Measurements from ENCODE around the gene MREG.
"Not testable (repeated sequence)": the region's sequence is repeated elsewhere in the genome, so short reads cannot be mapped to it uniquely, and the experiment has no call there.

The MREG gene

DNA sequence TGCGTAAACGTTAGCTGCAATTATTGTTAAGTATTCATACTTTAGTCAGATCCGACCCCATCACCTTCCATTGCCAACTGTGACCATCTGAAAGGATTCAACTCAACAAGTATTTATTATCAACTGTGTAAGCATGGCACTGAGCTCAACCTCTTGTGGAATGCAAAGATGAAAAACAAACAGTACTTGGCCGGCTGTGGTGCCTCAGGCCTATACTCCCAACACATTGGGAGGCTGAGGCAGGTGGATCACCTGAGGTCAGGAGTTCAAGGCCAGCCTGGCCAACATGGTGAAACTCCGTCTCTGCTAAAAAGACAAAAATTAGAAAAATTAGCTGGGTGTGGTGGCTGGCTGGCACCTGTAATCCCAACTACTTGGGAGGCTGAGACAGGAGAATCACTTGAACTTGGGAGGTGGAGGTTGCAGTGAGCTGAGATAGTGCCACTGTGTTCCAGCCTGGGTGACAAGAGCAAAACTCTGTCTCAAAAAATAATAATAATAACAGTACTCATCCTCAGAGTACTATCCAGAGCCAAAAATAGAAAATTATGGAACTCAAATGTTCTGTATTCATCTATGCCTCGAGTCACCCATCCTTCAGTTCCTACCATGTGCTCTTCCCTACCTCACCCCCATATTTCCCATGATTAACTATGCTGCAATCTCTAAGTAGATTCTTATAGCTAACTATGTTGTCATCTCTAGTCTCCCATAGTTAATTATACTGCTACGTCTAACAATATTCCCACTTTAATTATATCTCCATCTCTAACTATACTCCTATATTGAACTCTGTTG lies 8.6 kb upstream of the MREG start:
- DNase-seq (ENCODE audit: low read depth) = no peak

GRCh38 chr2:216018709-216019108 lies 5.4 kb upstream of the MREG start:
- no peak for DNase-seq (ENCODE audit: low read depth)

GRCh38 chr2:216017365-216017764 lies 4.0 kb upstream of the MREG start:
- DNase-seq (ENCODE audit: low read depth) = no peak

- no peak for DNase-seq (ENCODE audit: low read depth)
Observed at GRCh38 chr2:216016581-216016980, 3.2 kb upstream of the MREG start.

- DNase-seq (ENCODE audit: low read depth) = no peak
Observed at GRCh38 chr2:216015722-216016464, 2.5 kb upstream of the MREG start.

DNA sequence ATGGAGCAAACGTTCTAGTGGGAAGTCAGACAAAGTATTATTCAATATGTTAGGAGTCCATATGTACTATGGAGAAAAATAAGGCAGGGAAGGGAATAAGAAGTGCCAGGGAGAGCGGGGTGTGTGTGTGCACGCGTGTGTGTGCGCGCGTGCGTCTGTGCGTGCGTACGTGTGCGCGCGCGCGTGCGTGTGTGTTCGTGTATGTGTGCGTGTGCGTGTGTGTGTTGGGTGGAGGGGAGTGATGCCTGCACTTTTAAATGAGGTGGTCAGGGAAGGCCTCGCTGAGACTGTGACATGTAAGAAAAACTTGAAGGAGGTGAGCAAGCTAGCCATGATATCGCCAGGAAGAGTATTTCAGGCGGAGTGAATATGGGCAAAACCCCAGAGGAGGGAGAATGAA lies 1.6 kb upstream of the MREG start:
- no peak for DNase-seq (ENCODE audit: low read depth)

DNA sequence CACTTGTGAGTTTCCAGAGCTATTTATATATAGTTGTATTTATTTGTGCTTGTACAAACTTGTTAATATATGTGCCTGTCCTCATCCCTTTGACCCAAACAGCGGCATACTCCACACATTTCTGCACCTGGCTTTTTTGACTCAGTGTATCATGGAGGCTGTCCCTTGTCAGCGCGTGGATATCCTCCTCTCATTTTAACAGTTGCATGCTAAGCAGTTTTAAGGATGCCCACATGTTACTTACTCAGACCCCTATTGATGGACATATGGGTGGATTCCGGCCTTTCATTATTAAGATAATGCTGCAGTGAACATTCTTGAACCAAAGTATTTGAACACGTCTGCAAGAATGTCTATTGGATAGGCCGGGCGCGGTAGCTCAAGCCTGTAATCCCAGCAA lies 655 bp upstream of the MREG start:
- DNase-seq (ENCODE audit: low read depth) = no peak

DNA sequence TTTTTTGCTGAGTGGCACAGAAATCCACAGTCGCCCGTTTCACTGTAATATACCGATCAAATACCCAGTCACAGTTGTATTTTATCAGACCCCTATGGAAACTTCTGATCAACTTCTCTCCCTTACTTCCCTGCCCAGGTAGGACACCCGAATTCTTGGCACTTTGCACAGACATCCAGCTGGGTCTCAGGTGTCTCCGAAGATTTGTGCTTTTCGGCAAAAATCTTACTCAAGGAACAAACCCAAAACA lies 596 bp downstream of the MREG start:
- no peak for DNase-seq (ENCODE audit: low read depth)

GRCh38 chr2:216012133-216012829 lies 1.1 kb downstream of the MREG start:
- DNase-seq (ENCODE audit: low read depth) = no peak

DNA sequence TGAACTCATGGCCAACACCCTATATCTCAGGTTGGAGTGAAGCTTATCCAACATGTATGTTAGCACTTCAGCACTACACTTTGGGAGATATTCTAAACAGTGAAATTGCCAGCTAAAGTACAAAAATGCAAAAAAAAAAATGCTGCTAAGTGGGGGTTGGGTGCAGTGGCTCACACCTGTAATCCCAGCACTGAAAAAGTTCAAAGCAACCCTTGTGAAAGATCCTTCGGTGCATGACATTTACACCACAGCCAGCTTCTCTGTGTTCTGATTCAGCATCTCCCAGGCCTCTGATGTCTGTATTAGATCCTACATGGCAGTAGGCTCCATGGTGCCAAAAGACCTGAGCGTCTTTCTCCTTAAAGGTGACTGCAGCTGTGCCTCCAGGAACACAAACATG lies 4.1 kb downstream of the MREG start:
- DNase-seq (ENCODE audit: low read depth) = not testable (repeated sequence)

GRCh38 chr2:216008387-216008786 lies 5.0 kb downstream of the MREG start:
- no peak for DNase-seq (ENCODE audit: low read depth)

- no peak for DNase-seq (ENCODE audit: low read depth)
Observed at GRCh38 chr2:216006164-216006663, 7.1 kb downstream of the MREG start.

DNA sequence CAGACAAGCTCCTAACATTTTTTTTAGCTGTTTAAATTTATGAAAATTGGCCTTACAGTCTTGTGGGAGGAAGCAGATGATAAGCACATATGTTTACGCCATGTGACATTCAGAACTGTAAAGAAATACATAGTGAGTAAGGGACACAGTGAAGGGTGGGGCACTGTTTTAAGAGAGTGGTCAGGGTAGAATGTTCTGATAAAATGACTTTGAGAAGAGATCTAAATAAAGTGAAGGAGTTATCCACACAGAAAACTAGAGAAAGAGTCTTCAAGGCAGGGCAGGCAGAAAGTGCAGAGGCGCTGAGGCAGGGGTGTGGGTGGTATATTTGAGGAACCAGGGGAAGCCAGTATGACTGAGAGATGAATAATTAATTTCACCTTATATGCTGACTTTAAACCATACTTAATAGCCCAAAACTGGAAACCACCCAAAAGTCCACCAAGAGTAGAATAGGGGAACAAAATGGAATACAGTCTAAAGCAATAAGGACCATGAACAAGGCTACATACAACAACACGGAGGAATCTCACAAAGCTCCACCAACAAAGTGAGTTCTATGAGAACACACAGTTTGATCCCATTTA lies 8.6 kb downstream of the MREG start:
- no peak for DNase-seq (ENCODE audit: low read depth)

- no peak for DNase-seq (ENCODE audit: low read depth)
Observed at GRCh38 chr2:216003876-216004696, 9.3 kb downstream of the MREG start.

- DNase-seq (ENCODE audit: low read depth) = no peak
Observed at GRCh38 chr2:216002693-216003092, 10.7 kb downstream of the MREG start.

DNA sequence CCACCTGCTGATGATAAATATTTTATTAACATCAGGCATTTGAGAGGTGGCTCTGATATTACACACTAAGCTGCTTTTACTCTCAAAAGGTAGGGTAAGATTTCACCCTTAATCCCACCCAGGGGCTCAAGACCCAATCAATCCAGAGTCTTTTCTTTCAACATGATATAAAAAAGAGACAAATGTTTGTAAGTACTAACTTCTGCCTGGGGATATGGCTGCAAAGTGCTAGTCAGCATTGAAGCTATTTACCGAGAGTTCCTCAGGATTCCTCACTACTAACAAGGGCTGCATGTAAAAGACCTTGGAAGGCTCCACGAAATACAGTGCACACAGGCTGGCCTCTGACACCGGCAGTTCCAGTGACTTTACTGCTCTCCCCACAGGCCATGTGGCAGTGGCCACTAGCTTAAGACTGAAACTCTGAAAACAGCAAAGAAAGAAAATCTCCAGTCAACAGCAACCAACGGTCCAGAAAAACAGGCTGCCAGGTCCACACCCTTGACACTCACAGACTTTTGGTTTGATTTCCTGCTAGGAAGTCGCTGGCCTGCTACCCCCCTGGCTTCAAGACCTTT lies 11.2 kb downstream of the MREG start:
- DNase-seq (ENCODE audit: low read depth) = no peak

GRCh38 chr2:216001216-216002100 lies 11.9 kb downstream of the MREG start:
- no peak for DNase-seq (ENCODE audit: low read depth)

GRCh38 chr2:215998636-215999035 lies 14.7 kb downstream of the MREG start:
- DNase-seq (ENCODE audit: low read depth) = no peak

GRCh38 chr2:215997219-215997618 lies 16.1 kb downstream of the MREG start:
- no peak for DNase-seq (ENCODE audit: low read depth)

DNA sequence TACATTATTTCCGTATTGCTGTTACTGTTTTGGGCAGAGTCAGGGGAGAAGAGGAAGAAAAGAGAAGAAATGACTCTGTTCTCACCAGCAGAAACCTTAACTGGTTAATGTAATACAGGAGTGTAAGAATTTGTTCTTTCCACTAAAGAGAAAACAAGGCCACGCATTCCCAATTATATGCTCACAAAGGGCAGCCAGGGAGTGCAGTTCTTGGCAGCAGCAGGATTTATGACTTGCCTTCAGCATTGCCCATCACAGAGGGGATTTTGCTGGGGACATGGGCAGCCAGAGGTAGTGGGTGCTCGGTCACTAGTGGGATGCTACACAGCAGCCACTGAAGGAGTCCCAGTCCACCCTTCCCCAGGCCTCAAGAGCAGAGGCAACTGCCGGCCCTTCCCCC lies 18.4 kb downstream of the MREG start:
- no peak for DNase-seq (ENCODE audit: low read depth)

All from non-pigmented ciliary epithelial cell (primary cell).